ENCODE measurements around the gene CRIM1. TPM values are rescaled to one million over a fixed set of nuclear protein-coding genes. Genes with fewer than 3 reads are reported as not detected.

Gene CRIM1
- total and polyA plus RNA-seq, 7 donors, result 3.0 to 148 (median 55.6) TPM

GRCh38 chr2:36459725-36460137, 104.2 kb downstream of the CRIM1 start:
- WGBS, 2 donors, result 15 to 64% methylated on average over 2 of the region's 2 CpGs
- H3K4me1 ChIP-seq, result peaks cover 0 to 71% (median 63%) of the 10 kb centered on the region in 4 donors
- no peak for DNase-seq

DNA sequence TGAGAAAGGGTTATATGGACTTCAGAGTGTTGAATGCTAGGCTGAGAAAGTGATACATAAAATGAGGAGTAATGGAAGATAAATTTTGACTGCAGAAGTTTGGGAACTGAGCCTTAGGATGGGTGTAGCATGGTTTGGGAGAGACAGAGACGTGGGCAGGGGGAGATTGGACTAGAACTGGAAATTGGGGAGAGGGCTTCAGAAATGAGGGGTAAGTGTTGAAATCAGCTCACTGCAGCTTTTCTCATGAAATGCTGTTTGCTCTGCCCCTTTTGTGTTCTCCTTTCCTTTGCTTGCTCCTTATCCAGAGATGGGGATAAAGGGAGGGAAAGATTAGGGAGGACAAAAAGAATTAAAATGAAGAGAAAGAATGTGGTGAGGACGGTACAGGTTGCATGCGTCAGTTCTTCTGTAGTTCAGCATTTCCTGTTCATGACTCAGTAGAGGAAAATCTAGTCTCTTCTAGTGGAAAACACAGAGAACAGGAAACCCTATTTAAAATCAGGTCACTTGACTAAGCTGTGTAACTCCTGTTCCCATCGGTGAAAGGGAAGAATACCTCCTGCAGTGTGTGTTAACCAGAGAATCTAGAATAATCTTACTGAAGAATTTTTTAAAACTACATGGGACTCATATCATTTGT, 105.6 kb downstream of the CRIM1 start:
- Histone ChIP-seq H3K9me3 (no peaks in the 10 kb centered on the region), H3K36me3 (peaks cover 0 to 15% (median 0%) of the 10 kb centered on the region in 4 donors), H3K4me3 (no peak overlapping the region), H3K27me3 (no peaks in the 10 kb centered on the region), H3K4me1 (peaks cover 0 to 58% (median 50%) of the 10 kb centered on the region in 4 donors), H3K27ac (peak overlapping the region; percentile 20 to 81 (median 74))
- no peak for DNase-seq
- 32 to 40% methylated on average over 4 of the region's 4 CpGs for WGBS, 2 donors
- intact Hi-C loops (cut with DNase I), result loop anchor here (2.0 kb wide), 1 partner anchor 106 kb away; the partner anchor contains the start of gene CRIM1
- TF ChIP-seq POLR2AphosphoS5 (IDR thresholded peaks at IDR 0.05), result peak in 2 of 4 donors; percentile 5 to 65
- TF ChIP-seq EP300 (IDR thresholded peaks at IDR 0.05), result no peak

More at GRCh38 chr2:36459725-36460137, 104.2 kb downstream of the CRIM1 start:
- Histone ChIP-seq H3K4me3 (no peak overlapping the region), H3K27me3 (no peaks in the 10 kb centered on the region), H3K27ac (peak overlapping the region; percentile 36 to 81 (median 74)), H3K36me3 (peaks cover 0 to 3% (median 0%) of the 10 kb centered on the region in 4 donors), H3K9me3 (no peaks in the 10 kb centered on the region)
- no peak for TF ChIP-seq EP300 (IDR thresholded peaks at IDR 0.05)
- peak; percentile 12 to 50 (median 29) for TF ChIP-seq CTCF (IDR thresholded peaks at IDR 0.05)
- intact Hi-C loops (cut with DNase I), result loop anchor here (2.0 kb wide), 1 partner anchor 105 kb away; the partner anchor contains the start of gene CRIM1

GRCh38 chr2:36462311-36462935, 106.8 kb downstream of the CRIM1 start:
- peaks cover 0 to 23% (median 2%) of the 10 kb centered on the region in 4 donors for H3K36me3 ChIP-seq
- intact Hi-C loops (cut with DNase I), result no loop called here
- TF ChIP-seq EP300 (IDR thresholded peaks at IDR 0.05) (no peak), POLR2AphosphoS5 (IDR thresholded peaks at IDR 0.05) (no peak), POLR2A (IDR thresholded peaks at IDR 0.05) (no peak), CTCF (IDR thresholded peaks at IDR 0.05) (no peak)
- H3K27me3 ChIP-seq, result no peaks in the 10 kb centered on the region
- DNase-seq, result no peak
- H3K4me3 ChIP-seq, result no peak overlapping the region
- 47 to 76% methylated on average over 6 of the region's 6 CpGs for WGBS, 2 donors
- H3K4me1 ChIP-seq, result peaks cover 0 to 54% (median 41%) of the 10 kb centered on the region in 4 donors
- no peaks in the 10 kb centered on the region for H3K9me3 ChIP-seq
- peak overlapping the region in 3 of 4 donors; percentile 69 to 81 (median 78) for H3K27ac ChIP-seq

- no peak for DNase-seq
- Histone ChIP-seq H3K27ac (peak overlapping the region in 2 of 4 donors; percentile 69 to 81), H3K27me3 (no peaks in the 10 kb centered on the region), H3K4me1 (peaks cover 0 to 54% (median 37%) of the 10 kb centered on the region in 4 donors), H3K36me3 (peaks cover 0 to 23% (median 2%) of the 10 kb centered on the region in 4 donors), H3K9me3 (no peaks in the 10 kb centered on the region), H3K4me3 (no peak overlapping the region)
- no peak for TF ChIP-seq POLR2AphosphoS5 (IDR thresholded peaks at IDR 0.05)
- no peak for TF ChIP-seq EP300 (IDR thresholded peaks at IDR 0.05)
- no peak for TF ChIP-seq CTCF (IDR thresholded peaks at IDR 0.05)
- TF ChIP-seq POLR2A (IDR thresholded peaks at IDR 0.05), result no peak
- intact Hi-C loops (cut with DNase I), result no loop called here
- 77 to 89% methylated on average over 7 of the region's 7 CpGs for WGBS, 2 donors
Measured at GRCh38 chr2:36463365-36463764, 107.8 kb downstream of the CRIM1 start.

- Histone ChIP-seq H3K4me3 (no peak overlapping the region), H3K36me3 (peaks cover 0 to 23% (median 2%) of the 10 kb centered on the region in 4 donors), H3K9me3 (no peaks in the 10 kb centered on the region), H3K4me1 (peaks cover 0 to 61% (median 38%) of the 10 kb centered on the region in 4 donors), H3K27me3 (no peaks in the 10 kb centered on the region), H3K27ac (peak overlapping the region in 3 of 4 donors; percentile 7 to 81 (median 69))
- no peak for DNase-seq
- 77 to 92% methylated on average over 11 of the region's 11 CpGs for WGBS, 2 donors
- TF ChIP-seq POLR2AphosphoS5 (IDR thresholded peaks at IDR 0.05), result no peak
- TF ChIP-seq EP300 (IDR thresholded peaks at IDR 0.05), result no peak
- no peak for TF ChIP-seq POLR2A (IDR thresholded peaks at IDR 0.05)
- TF ChIP-seq CTCF (IDR thresholded peaks at IDR 0.05), result no peak
- intact Hi-C loops (cut with DNase I), result no loop called here
Measured at GRCh38 chr2:36464006-36464721, 108.6 kb downstream of the CRIM1 start.
